DMS 273 (cell line): ENCODE data around the gene LAMA5.

ENCODE experiments used
- DNase-seq: peaks from one replicate; lab custom pipeline; 2025; ENCODE audit not compliant: unreplicated experiment; lab: John Stamatoyannopoulos, UW

LAMA5 gene

DNA sequence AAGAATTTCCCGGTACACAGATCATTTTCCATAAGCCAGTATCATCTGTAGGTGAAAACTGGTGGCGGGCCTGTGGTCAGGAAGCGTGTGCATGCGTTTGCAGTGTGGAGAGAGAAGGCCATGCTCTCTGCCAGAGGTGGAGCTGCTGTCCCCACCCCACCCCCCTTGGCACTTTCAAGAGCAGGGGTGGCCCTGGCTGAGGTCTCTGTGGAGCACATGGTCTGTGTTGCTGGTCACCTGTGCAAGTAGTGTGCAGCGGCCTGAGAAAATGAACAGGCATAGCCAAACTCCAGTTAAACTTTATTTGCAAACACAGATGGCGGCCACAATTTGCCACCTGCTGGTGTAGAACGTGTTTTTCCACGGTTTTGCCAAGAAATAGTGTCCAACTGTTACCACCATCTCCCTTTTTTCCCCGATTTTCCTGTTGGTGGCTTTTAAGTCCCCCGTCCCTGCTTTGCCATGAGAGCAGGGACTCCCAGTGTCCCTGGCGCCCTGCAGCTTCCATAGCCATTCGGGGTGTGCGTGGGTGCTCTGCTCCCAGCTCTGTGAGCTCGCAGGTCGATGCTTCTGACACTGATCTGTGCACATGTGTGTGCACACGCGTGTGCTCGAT lies 61.9 kb downstream of the LAMA5 start:
- peak; percentile 52 for DNase-seq

GRCh38 chr20:62304331-62305148 lies 62.6 kb downstream of the LAMA5 start:
- DNase-seq: peak; percentile 49

DNA sequence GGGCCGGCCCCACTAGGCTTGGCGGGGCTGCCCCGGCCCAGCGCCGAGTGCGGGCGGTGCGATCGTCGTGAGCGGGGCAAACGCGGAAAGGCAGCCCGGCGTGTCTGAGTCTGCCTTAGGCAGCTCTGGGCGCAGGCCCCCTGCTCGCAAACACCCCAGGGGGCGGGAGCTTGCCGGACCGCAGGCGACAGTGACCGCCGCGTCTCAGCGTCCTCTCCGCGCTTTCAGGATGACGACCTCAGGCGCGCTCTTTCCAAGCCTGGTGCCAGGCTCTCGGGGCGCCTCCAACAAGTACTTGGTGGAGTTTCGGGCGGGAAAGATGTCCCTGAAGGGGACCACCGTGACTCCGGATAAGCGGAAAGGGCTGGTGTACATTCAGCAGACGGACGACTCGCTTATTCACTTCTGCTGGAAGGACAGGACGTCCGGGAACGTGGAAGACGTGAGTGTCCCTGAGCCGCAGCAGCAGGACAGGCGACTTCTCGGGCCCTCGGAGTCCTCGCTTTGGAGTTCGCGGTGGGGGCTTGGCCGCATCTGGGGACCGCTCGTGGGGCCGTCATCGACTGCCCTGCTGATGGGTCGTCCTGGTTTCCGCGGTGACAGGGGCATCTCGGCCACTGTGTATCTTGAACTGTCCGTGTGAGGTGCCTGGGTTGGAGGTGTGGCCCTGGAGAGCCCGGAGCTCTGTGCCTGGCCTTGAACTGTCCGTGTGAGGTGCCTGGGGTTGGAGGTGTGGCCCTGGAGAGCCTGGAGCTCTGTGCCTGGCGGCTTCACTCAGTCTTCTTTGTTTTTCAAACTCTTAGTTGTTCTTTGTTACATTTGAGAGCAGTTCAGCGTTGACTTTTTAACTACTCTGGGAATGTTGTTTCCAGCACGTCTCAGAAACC lies 63.5 kb downstream of the LAMA5 start:
- peak; percentile 53 for DNase-seq

- no peak for DNase-seq
These were observed 64.1 kb downstream of the LAMA5 start for GRCh38 chr20:62303062-62303339.

- peak; percentile 99 for DNase-seq
These were observed 64.6 kb downstream of the LAMA5 start, which contains the start of gene ADRM1 for GRCh38 chr20:62302341-62303061. Gene ADRM1 (plus strand): TSS chr20:62302997. CDS start chr20:62303569, 572 bp downstream.

DNA sequence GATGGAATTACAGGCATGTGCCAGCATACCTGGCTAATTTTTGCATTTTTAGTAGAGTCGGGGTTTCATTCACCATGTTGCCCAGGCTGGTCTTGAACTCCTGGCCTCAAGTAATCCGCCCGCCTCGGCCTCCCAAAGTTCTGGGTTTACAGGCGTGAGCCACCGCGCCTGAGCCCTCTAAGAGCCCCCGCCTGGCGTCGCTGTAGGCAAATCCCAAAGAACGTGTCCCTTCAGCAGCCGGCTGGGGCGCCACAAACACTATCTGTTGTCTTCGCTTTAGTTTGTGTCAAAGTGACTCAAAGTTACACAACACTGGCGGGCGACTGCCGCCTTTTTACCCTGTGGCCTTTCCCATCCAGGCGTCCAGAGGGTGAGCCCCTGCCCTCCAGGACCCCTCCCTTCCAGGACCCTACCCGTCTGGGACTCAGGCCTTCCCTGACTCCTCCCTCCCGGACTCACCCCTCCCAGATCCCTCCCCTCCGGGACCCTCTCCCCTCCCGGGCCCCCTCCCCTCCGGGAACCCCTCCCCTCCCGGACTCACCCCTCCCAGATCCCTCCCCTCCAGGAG lies 65.3 kb downstream of the LAMA5 start:
- peak; percentile 97 for DNase-seq

DNA sequence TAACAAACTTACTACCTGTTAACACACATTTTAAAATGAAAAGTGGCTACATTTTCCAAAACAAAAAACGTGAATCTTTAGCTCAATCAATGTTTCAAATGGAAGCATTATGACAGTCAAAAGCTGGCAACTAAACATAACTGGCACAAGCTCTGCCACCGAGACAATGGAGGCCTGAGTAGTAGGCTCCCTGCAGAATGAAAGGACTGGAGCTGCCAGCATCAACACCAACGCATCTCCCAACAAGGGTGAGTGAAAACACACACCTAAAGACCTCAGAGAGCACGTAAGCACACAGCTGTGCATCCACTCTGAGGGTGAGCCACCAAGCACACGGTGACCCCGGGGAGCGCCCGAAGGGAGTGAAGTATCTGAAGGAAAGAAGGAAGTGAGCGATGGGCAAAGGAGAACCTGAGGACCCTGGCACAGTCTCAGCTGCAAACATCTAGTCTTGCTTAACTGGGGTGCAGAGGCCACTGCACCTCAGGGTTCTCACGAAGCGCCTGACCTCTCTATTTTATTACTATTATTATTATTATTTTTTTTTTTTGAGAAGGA lies 65.9 kb downstream of the LAMA5 start:
- DNase-seq: no peak

GRCh38 chr20:62300319-62300718 lies 66.8 kb downstream of the LAMA5 start:
- no peak for DNase-seq

- DNase-seq: no peak
These were observed 67.4 kb downstream of the LAMA5 start for GRCh38 chr20:62299666-62300236.

GRCh38 chr20:62298577-62299249 lies 68.4 kb downstream of the LAMA5 start:
- DNase-seq: no peak

DNA sequence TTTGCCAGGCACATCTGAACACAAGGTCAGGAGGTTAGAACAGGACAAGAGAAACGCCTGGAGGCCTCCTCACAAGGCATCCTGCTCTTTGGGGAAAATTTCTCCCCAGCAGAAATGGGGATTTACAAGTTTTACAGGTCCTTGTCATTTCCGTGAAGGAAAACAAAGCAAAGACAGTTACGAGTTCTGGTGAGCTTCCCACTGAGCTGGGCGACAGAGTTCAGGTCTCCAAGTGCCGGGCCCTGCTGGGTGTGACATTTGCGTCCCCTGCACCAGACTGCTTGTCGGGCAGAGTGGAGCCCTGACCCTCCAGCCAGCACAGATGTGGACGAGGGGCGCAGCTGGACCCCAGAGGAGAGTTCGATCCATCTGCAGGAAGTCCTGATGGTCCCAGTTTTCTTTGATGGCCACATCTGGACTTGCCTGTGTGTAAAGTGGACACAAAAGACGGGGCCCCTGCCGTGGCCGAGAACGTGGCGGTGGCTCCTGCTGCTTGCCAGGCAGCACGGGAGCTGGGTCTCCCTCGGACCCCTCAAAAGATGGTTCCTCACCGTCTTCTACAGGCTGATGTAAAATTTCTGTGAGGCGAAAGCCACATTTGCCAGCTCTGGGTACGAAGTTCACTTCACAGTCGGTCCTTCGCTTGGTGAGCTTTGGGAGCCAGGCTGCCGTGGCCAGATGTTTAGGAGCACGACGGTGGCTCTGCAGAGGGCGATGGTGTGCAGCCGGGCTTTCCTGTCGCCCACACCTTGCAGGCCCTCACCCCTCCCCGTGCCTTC lies 69.5 kb downstream of the LAMA5 start:
- DNase-seq: no peak

DNA sequence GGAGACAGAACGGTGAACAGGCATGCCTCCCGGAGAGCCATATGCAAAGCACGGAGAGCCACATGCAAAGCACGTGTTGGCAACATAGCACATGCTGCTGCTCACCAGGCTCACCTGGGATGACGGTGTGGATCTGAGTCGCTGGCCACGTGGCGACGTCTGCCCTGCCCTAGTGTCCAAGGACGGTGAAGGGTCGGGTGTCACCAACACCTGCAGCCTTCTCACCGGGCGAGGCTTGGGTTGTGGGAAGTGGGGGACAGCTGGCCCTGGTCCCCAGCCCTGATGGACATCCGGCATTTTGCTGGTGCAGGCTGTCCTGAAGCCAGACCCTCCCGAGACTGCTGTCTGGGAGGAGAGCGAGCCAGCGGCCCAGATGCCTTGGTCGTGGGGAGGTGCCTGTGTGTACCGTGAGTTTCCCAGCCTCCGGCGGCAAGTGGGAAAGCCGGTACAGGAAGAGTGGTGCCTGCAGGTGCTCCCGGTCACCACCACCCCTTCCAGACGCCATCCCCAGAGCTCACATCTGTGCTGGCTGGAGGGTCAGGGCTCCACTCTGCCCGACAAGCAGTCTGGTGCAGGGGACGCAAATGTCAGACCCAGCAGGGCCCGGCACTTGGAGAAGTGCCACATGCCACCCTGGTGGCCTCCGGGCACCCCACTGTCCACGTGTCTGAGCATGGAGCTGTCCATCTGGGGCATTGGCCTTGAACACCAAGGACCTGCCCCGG lies 70.2 kb downstream of the LAMA5 start:
- no peak for DNase-seq

DNA sequence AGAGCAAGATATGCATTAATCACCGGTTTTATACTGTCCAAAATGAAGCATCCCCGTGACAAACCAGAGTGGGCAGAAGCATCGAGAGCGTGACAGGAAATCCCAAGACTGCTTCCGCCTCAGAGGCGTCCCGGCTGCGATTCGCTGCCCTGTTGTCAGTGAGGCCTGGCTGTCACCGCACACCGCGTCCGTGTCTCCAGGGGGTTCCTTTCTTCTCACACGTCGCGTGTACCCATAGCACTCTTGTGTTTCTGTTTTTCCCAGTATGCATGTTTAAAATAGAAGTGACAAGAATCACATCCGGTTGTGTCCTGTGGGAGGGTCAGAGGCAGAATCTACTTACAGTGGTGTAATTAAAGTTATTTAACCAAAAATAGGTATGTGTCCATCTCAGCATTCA lies 72.6 kb downstream of the LAMA5 start:
- DNase-seq: no peak

GRCh38 chr20:62293946-62294345 lies 73.2 kb downstream of the LAMA5 start:
- no peak for DNase-seq

- DNase-seq: no peak
These were observed 73.9 kb downstream of the LAMA5 start for GRCh38 chr20:62293111-62293784.

- DNase-seq: no peak
These were observed 75.0 kb downstream of the LAMA5 start for GRCh38 chr20:62292108-62292507.

DNA sequence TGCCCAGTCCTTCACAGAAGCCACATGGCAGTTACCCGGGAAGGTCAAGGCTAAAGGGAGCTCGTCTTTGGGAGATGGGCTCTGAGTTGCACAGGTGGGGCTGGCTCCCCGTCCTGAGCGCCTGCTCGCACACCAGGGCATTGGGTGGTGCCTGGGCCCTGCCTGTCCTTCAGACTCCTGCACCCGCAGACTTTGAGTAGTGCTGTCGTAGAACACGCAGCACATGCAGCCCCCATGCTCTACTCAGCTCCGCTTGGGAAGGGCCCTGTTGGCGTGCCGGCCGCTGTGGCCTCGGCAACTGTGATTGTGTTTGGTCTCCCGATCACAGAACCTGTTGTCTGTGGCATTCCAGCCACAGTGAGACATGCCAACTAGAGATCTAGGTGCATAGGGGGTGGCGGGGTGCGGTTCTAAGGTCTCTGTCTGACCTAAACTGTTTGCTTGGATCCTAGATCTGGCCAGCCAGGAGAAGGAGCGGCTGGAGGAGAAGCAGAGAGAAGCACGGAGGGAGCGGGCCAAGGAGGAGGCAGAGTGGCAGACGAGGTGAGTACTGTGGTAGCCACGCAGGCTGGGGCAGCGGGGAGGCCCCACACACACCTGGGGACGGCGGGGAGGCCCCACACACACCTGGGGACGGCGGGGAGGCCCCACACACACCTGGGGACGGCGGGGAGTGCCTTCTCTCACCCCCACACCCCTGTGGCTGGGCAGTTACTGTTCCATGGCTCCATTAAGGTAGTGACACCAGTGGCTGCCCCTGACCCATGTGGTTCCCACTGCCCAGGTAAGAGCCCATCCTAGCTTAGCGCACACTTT lies 75.7 kb downstream of the LAMA5 start:
- no peak for DNase-seq
